WTC11 (cell line): ENCODE results near the gene DLG5. TPM values are rescaled to one million over a fixed set of nuclear protein-coding genes. Genes with fewer than 3 reads are reported as not detected.

Experiments used
- ATAC-seq: fragments of 200-7000 bp; cut with Tn5 transposase; 2 replicates; pipeline ENCODE4 v1.10.0; 2021; ENCODE audit warnings: mild to moderate bottlenecking, moderate library complexity
- CTCF ChIA-PET: fragments of 300-600 bp; sonication (Branson Sonifier 250); formaldehyde crosslinking; loops from one replicate; lab custom pipeline; 2021; ENCODE audit warnings: antibody characterized with exemption; lab: Charles Lee
- POLR2A ChIA-PET: fragments of 350-600 bp; sonication (Branson Sonifier 250); formaldehyde crosslinking; loops from one replicate; lab custom pipeline; 2021; ENCODE audit warnings: antibody characterized with exemption; lab: Charles Lee
- DNase-seq: peaks from one replicate; pipeline ENCODE4 v3.0.0; 2021; ENCODE audit warnings: low spot score
- H3K27ac Mint-ChIP-seq: 2 replicates; pipeline ENCODE4 v1.8.0; 2021; ENCODE audit warnings: mixed read lengths
- H3K27me3 Mint-ChIP-seq: 2 replicates; pipeline ENCODE4 v1.8.0; 2021; ENCODE audit warnings: low read depth, mild to moderate bottlenecking, moderate library complexity, mixed read lengths
- H3K36me3 Mint-ChIP-seq: 2 replicates; pipeline ENCODE4 v1.8.0; 2021; ENCODE audit warnings: mixed read lengths
- H3K4me1 Mint-ChIP-seq: 2 replicates; pipeline ENCODE4 v1.8.0; 2022; ENCODE audit warnings: mixed read lengths
- H3K4me3 Mint-ChIP-seq: 2 replicates; pipeline ENCODE4 v1.8.0; 2021; ENCODE audit warnings: mild to moderate bottlenecking, moderate library complexity, mixed read lengths
- H3K9me3 Mint-ChIP-seq: 2 replicates; pipeline ENCODE4 v1.8.0; 2021; ENCODE audit warnings: mixed read lengths
- AFF4 ChIP-seq: sonication (generic); formaldehyde crosslinking; IDR thresholded peaks from 2 replicates; pipeline ENCODE4 v1.8.1; 2023; ENCODE audit warnings: mild to moderate bottlenecking, missing genetic modification reagents, borderline replicate concordance
- ATF2 ChIP-seq: sonication (generic); formaldehyde crosslinking; IDR thresholded peaks from 2 replicates; pipeline ENCODE4 v1.8.1; 2022; ENCODE audit warnings: low read depth, missing genetic modification reagents, borderline replicate concordance
- E2F5 ChIP-seq: sonication (generic); formaldehyde crosslinking; IDR thresholded peaks from 2 replicates; pipeline ENCODE4 v1.8.1; 2022; ENCODE audit warnings: mild to moderate bottlenecking, moderate library complexity, missing genetic modification reagents
- ERG ChIP-seq: fragments of 250-450 bp; sonication (Bioruptor Pico); IDR thresholded peaks from 2 replicates; pipeline ENCODE4 v1.8.0; 2021; ENCODE audit warnings: mild to moderate bottlenecking
- ETV6 ChIP-seq: sonication (generic); formaldehyde crosslinking; IDR thresholded peaks from 2 replicates; pipeline ENCODE4 v1.8.1; 2022; ENCODE audit warnings: mild to moderate bottlenecking, missing genetic modification reagents
- FOXJ3 ChIP-seq: sonication (generic); formaldehyde crosslinking; IDR thresholded peaks from 2 replicates; pipeline ENCODE4 v1.9.0; 2021; ENCODE audit warnings: missing genetic modification reagents, mild to moderate bottlenecking, borderline replicate concordance
- GABPB1 ChIP-seq: sonication (generic); formaldehyde crosslinking; IDR thresholded peaks from 2 replicates; pipeline ENCODE4 v1.8.1; 2023; ENCODE audit warnings: mild to moderate bottlenecking, missing genetic modification reagents
- GTF2I ChIP-seq: fragments of 250-450 bp; sonication (Bioruptor Pico); conservative IDR thresholded peaks from 2 replicates; pipeline ENCODE4 v1.4.0; 2021; ENCODE audit warnings: mild to moderate bottlenecking
- HMGXB4 ChIP-seq: sonication (generic); formaldehyde crosslinking; IDR thresholded peaks from 2 replicates; pipeline ENCODE4 v1.8.1; 2023; ENCODE audit warnings: mild to moderate bottlenecking, moderate library complexity, missing genetic modification reagents
- IRF2 ChIP-seq: sonication (generic); formaldehyde crosslinking; IDR thresholded peaks from 2 replicates; pipeline ENCODE4 v1.8.0; 2022; ENCODE audit warnings: low read depth, missing genetic modification reagents, borderline replicate concordance
- JAZF1 ChIP-seq: fragments of 250-450 bp; sonication (Bioruptor Pico); IDR thresholded peaks from 2 replicates; pipeline ENCODE4 v1.9.0; 2021; ENCODE audit warnings: moderate library complexity, mild to moderate bottlenecking, inconsistent platforms
- MYBL2 ChIP-seq: sonication (generic); formaldehyde crosslinking; IDR thresholded peaks from 2 replicates; pipeline ENCODE4 v1.8.1; 2023; ENCODE audit warnings: mild to moderate bottlenecking, moderate library complexity, missing genetic modification reagents
- NR2C2 ChIP-seq: sonication (generic); formaldehyde crosslinking; IDR thresholded peaks from 2 replicates; pipeline ENCODE4 v1.8.0; 2022; ENCODE audit warnings: mild to moderate bottlenecking, missing genetic modification reagents
- SP1 ChIP-seq: sonication (generic); formaldehyde crosslinking; conservative IDR thresholded peaks from 2 replicates; pipeline ENCODE4 v1.8.1; 2022; ENCODE audit warnings: missing genetic modification reagents
- TP53 ChIP-seq: sonication (generic); formaldehyde crosslinking; IDR thresholded peaks from 2 replicates; pipeline ENCODE4 v1.8.1; 2023; ENCODE audit warnings: mild to moderate bottlenecking, missing genetic modification reagents
- ZMAT4 ChIP-seq: fragments of 250-450 bp; sonication (Bioruptor Pico); IDR thresholded peaks from 2 replicates; pipeline ENCODE4 v1.9.0; 2021; ENCODE audit warnings: mild to moderate bottlenecking
- ZNF138 ChIP-seq: sonication (generic); formaldehyde crosslinking; conservative IDR thresholded peaks from 2 replicates; pipeline ENCODE4 v1.8.1; 2022; ENCODE audit warnings: mild to moderate bottlenecking, moderate library complexity, missing genetic modification reagents
- ZNF263 ChIP-seq: sonication (generic); formaldehyde crosslinking; IDR thresholded peaks from 2 replicates; pipeline ENCODE4 v1.8.1; 2022; ENCODE audit warnings: low read depth, mild to moderate bottlenecking, moderate library complexity, missing genetic modification reagents
- ZNF512 ChIP-seq: sonication (generic); formaldehyde crosslinking; IDR thresholded peaks from 2 replicates; pipeline ENCODE4 v1.8.1; 2022; ENCODE audit warnings: missing genetic modification reagents, borderline replicate concordance
- ZNF671 ChIP-seq: fragments of 250-450 bp; sonication (Bioruptor Pico); IDR thresholded peaks from 2 replicates; pipeline ENCODE4 v1.8.0; 2021; ENCODE audit warnings: mild to moderate bottlenecking
- total RNA-seq: library from RNA; stranded (reverse); gene quantifications from 3 replicates; pipeline ENCODE4 v1.2.3, GENCODE V29; 2021

Gene DLG5
- total RNA-seq, 1 experiment from 2014 or later = 65.5 TPM

- Mint-ChIP-seq H3K4me3 (no peak overlapping the region), H3K9me3 (no peaks in the 10 kb centered on the region), H3K27ac (peak overlapping the region; percentile 83; the same call in 1 of the 2 replicates), H3K27me3 (no peaks in the 10 kb centered on the region), H3K4me1 (peaks cover 67% of the 10 kb centered on the region), H3K36me3 (no peaks in the 10 kb centered on the region)
- ATAC-seq = no peak
- DNase-seq = no peak
- TF ChIP-seq ZNF671 (CRISPR knock-in tag) = no peak
- no peak for TF ChIP-seq IRF2 (CRISPR knock-in tag)
- TF ChIP-seq TP53 (CRISPR knock-in tag) = no peak
- no peak for TF ChIP-seq SP1 (CRISPR knock-in tag)
- TF ChIP-seq JAZF1 (CRISPR knock-in tag) = no peak
- TF ChIP-seq ETV6 (CRISPR knock-in tag) = no peak
- no peak for TF ChIP-seq NR2C2
- TF ChIP-seq ERG (CRISPR knock-in tag) = no peak
- TF ChIP-seq FOXJ3 (CRISPR knock-in tag) = no peak
- TF ChIP-seq MYBL2 (CRISPR knock-in tag) = no peak
- no peak for TF ChIP-seq ZNF138 (CRISPR knock-in tag)
- TF ChIP-seq ATF2 (CRISPR knock-in tag) = no peak
- no peak for TF ChIP-seq ZNF512 (CRISPR knock-in tag)
- TF ChIP-seq GTF2I = no peak
- no peak for TF ChIP-seq E2F5 (CRISPR knock-in tag)
- no peak for TF ChIP-seq GABPB1 (CRISPR knock-in tag)
- TF ChIP-seq AFF4 (CRISPR knock-in tag) = no peak
- no peak for TF ChIP-seq ZNF263 (CRISPR knock-in tag)
- no peak for TF ChIP-seq ZMAT4 (CRISPR knock-in tag)
- no peak for TF ChIP-seq HMGXB4
- POLR2A ChIA-PET = no interaction called here
- CTCF ChIA-PET = interaction anchor here (0.9 kb wide), 1 partner anchor 57 kb away, joined by 3 read pairs; no protein-coding TSS in a partner anchor
Observed at GRCh38 chr10:77896058-77896457, 30.5 kb downstream of the DLG5 start.
